ENCODE results near the gene STRADB.

The STRADB gene

DNA sequence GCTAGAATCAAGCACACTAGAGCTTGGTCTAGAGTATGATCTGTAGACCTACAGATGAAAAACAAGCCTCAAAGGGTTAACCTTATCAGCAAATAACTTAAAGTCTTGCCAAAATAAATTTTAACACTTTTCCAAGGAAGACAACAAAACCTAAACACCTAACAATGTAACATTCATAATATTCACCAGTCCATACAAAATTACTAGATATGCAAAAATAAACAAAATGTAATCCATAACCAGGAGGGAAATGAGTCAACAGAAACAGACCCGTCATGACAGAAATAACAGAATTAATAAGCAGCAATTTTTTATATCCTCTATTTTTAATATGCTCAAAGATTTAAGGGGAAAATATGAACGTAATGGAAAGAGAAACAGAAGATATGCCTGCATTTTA lies 36.4 kb upstream of the STRADB start:
- Histone ChIP-seq H4K12ac (ENCODE audit: low read depth, low read length) (no peak overlapping the region), H3K27ac (ENCODE audit: low read depth, low read length) (no peak overlapping the region), H3K4me2 (ENCODE audit: low read length) (no peak overlapping the region), H3K4ac (ENCODE audit: low read depth, low read length) (no peak overlapping the region), H3K4me1 (ENCODE audit: control insufficient read depth in 1 of 2, insufficient read depth in 2 of 2, low read length in 2 of 2) (peaks cover 0 to 3% of the 10 kb centered on the region in 2 experiments), H3K9me3 (ENCODE audit: insufficient read depth, low read depth, low read length) (no peaks in the 10 kb centered on the region), H3K79me2 (ENCODE audit: control insufficient read depth, insufficient read depth, low read length, poor library complexity) (no peaks in the 10 kb centered on the region), H3K36me3 (ENCODE audit: control insufficient read depth in 1 of 2, insufficient read depth in 2 of 2, low read length in 2 of 2) (peaks cover 0 to 2% of the 10 kb centered on the region in 2 experiments), H3K9ac (ENCODE audit: low read length) (no peak overlapping the region), H3K18ac (ENCODE audit: low read length) (no peak overlapping the region), H2AK5ac (ENCODE audit: low read length) (no peak overlapping the region), H4K8ac (ENCODE audit: low read depth, low read length) (no peak overlapping the region), H3K4me3 (ENCODE audit: low read depth, low read length) (no peak overlapping the region), H2AFZ (ENCODE audit: insufficient read depth, low read length, poor library complexity) (no peak overlapping the region), H2BK120ac (ENCODE audit: insufficient read depth, low read length, poor library complexity) (no peak overlapping the region), H3K23ac (ENCODE audit: low read length) (no peak overlapping the region), H3K14ac (ENCODE audit: low read length) (no peak overlapping the region), H3K79me1 (ENCODE audit: low read length) (no peaks in the 10 kb centered on the region), H2BK5ac (ENCODE audit: low read depth, low read length, poor library complexity) (no peak overlapping the region), H2BK12ac (ENCODE audit: low read length) (no peak overlapping the region), H3K27me3 (ENCODE audit: insufficient read depth, low read length) (no peaks in the 10 kb centered on the region), H4K91ac (ENCODE audit: low read depth, low read length) (no peak overlapping the region)
- DNase-seq: no peak
- WGBS (ENCODE audit: extremely low coverage, insufficient coverage, insufficient read length): no CpG with 5 or more reads among the region's 2 CpGs

DNA sequence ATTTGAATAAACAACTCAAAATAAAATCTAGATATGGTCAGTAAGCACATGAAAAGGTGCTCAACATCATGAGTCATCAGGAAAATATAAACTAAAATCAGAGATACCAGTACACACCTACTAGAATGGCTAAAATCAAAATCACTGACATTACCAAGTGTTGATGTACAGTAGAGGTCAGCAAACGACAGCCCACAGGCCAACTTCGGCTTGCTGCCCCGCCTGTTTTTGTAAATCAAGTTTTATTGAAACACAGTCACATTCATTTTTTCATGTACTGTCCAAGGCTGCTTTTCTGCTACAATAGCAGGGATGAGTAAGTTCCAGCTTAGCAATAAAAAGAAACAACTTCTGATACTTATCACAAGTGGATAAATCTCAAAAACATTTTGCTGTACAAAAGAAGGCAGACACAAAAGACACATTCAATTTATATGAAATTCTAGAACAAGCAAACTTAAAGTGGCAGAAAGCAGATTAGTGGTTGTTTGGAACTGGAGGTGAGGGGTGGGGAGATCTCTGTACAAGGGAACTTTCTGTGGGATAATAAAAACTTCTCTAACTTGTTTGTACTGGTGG lies 32.4 kb upstream of the STRADB start:
- Histone ChIP-seq H3K9me3 (ENCODE audit: insufficient read depth, low read depth, low read length) (no peaks in the 10 kb centered on the region), H4K91ac (ENCODE audit: low read depth, low read length) (no peak overlapping the region), H3K4me1 (ENCODE audit: control insufficient read depth in 1 of 2, insufficient read depth in 2 of 2, low read length in 2 of 2) (no peaks in the 10 kb centered on the region), H2BK12ac (ENCODE audit: low read length) (no peak overlapping the region), H2BK5ac (ENCODE audit: low read depth, low read length, poor library complexity) (no peak overlapping the region), H2BK120ac (ENCODE audit: insufficient read depth, low read length, poor library complexity) (no peak overlapping the region), H3K4me2 (ENCODE audit: low read length) (no peak overlapping the region), H3K4ac (ENCODE audit: low read depth, low read length) (no peak overlapping the region), H3K36me3 (ENCODE audit: control insufficient read depth in 1 of 2, insufficient read depth in 2 of 2, low read length in 2 of 2) (peaks cover 0 to 2% of the 10 kb centered on the region in 2 experiments), H4K8ac (ENCODE audit: low read depth, low read length) (no peak overlapping the region), H2AK5ac (ENCODE audit: low read length) (no peak overlapping the region), H3K4me3 (ENCODE audit: low read depth, low read length) (no peak overlapping the region), H3K79me1 (ENCODE audit: low read length) (no peaks in the 10 kb centered on the region), H3K9ac (ENCODE audit: low read length) (no peak overlapping the region), H3K27me3 (ENCODE audit: insufficient read depth, low read length) (no peaks in the 10 kb centered on the region), H4K12ac (ENCODE audit: low read depth, low read length) (no peak overlapping the region), H3K79me2 (ENCODE audit: control insufficient read depth, insufficient read depth, low read length, poor library complexity) (no peaks in the 10 kb centered on the region), H3K27ac (ENCODE audit: low read depth, low read length) (no peak overlapping the region), H2AFZ (ENCODE audit: insufficient read depth, low read length, poor library complexity) (no peak overlapping the region), H3K23ac (ENCODE audit: low read length) (no peak overlapping the region), H3K14ac (ENCODE audit: low read length) (no peak overlapping the region), H3K18ac (ENCODE audit: low read length) (no peak overlapping the region)
- no peak for DNase-seq
- whole genome bisulfite sequencing (ENCODE audit: extremely low coverage, insufficient coverage, insufficient read length): no CpG with 5 or more reads among the region's 3 CpGs

DNA sequence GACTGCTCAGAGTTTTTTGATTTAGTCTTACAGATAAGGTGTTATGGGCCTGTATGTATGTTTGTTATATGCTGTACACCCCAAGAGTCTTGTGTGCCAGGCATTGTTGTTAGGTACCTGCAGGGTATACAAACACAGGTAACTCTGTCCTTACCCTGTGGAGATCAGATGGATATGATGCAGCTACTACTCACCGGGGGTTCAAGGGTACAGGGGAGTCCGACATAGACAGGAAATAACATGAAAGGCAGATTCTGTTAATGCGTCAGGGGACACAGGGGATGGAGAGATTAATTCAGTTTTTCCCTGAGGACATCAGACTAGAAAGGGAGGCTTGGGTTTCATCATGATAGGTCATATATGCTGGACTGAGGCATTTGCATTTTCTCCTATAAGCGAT lies 31.6 kb upstream of the STRADB start:
- no peak overlapping the region for H2AK5ac ChIP-seq (ENCODE audit: low read length)
- no peak overlapping the region for H2AFZ ChIP-seq (ENCODE audit: insufficient read depth, low read length, poor library complexity)
- no peak overlapping the region for H2BK5ac ChIP-seq (ENCODE audit: low read depth, low read length, poor library complexity)
- no peak overlapping the region for H3K27ac ChIP-seq (ENCODE audit: low read depth, low read length)
- DNase-seq: no peak
- H3K18ac ChIP-seq (ENCODE audit: low read length): no peak overlapping the region
- no peaks in the 10 kb centered on the region for H3K9me3 ChIP-seq (ENCODE audit: insufficient read depth, low read depth, low read length)
- H3K36me3 ChIP-seq (ENCODE audit: control insufficient read depth in 1 of 2, insufficient read depth in 2 of 2, low read length in 2 of 2): peaks cover 0 to 2% of the 10 kb centered on the region in 2 experiments
- no CpG with 5 or more reads among the region's 4 CpGs for WGBS (ENCODE audit: extremely low coverage, insufficient coverage, insufficient read length)
- no peak overlapping the region for H4K8ac ChIP-seq (ENCODE audit: low read depth, low read length)
- no peak overlapping the region for H3K9ac ChIP-seq (ENCODE audit: low read length)
- H4K91ac ChIP-seq (ENCODE audit: low read depth, low read length): no peak overlapping the region
- H3K79me1 ChIP-seq (ENCODE audit: low read length): no peaks in the 10 kb centered on the region
- no peak overlapping the region for H3K14ac ChIP-seq (ENCODE audit: low read length)
- no peak overlapping the region for H4K12ac ChIP-seq (ENCODE audit: low read depth, low read length)
- H3K4me2 ChIP-seq (ENCODE audit: low read length): no peak overlapping the region
- H2BK120ac ChIP-seq (ENCODE audit: insufficient read depth, low read length, poor library complexity): no peak overlapping the region
- no peak overlapping the region for H3K4ac ChIP-seq (ENCODE audit: low read depth, low read length)
- no peak overlapping the region for H3K4me3 ChIP-seq (ENCODE audit: low read depth, low read length)
- no peaks in the 10 kb centered on the region for H3K4me1 ChIP-seq (ENCODE audit: control insufficient read depth in 1 of 2, insufficient read depth in 2 of 2, low read length in 2 of 2)
- H3K79me2 ChIP-seq (ENCODE audit: control insufficient read depth, insufficient read depth, low read length, poor library complexity): no peaks in the 10 kb centered on the region
- no peaks in the 10 kb centered on the region for H3K27me3 ChIP-seq (ENCODE audit: insufficient read depth, low read length)
- no peak overlapping the region for H2BK12ac ChIP-seq (ENCODE audit: low read length)
- no peak overlapping the region for H3K23ac ChIP-seq (ENCODE audit: low read length)

DNA sequence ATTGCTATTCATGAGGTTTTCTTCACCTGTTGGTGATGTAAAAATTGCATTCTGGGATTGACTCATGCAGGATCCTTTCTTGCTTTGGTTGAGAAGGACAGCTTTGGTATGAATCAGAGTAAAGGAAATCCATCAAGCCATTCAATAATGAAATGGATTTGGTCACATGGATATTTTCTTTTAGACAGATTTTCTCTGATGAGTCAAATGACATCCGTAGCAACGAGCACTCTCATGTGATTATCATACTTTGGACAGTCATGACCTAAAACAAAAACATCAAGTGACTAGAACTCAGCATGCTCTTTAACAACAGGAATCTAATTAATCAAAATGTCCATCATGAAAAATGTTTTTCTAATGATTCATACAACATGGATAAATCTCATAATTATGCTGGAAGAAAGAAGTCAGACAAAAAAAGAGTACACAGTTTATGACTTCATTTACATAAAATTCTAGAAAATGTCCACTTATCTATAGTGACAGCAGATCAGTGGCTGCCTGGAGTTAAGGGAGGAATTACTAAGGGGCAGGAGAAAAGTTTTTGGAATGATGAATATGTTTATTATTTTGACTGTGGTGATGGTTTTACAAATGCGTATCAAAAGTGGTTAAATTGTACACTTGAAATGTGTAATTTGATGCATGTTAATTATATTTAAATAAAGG lies 31.0 kb upstream of the STRADB start:
- no peak overlapping the region for H2BK5ac ChIP-seq (ENCODE audit: low read depth, low read length, poor library complexity)
- no peak overlapping the region for H2AFZ ChIP-seq (ENCODE audit: insufficient read depth, low read length, poor library complexity)
- H3K36me3 ChIP-seq (ENCODE audit: control insufficient read depth in 1 of 2, insufficient read depth in 2 of 2, low read length in 2 of 2): peaks cover 0 to 2% of the 10 kb centered on the region in 2 experiments
- H4K12ac ChIP-seq (ENCODE audit: low read depth, low read length): no peak overlapping the region
- H4K8ac ChIP-seq (ENCODE audit: low read depth, low read length): no peak overlapping the region
- H3K4me2 ChIP-seq (ENCODE audit: low read length): no peak overlapping the region
- no peak overlapping the region for H3K14ac ChIP-seq (ENCODE audit: low read length)
- no peak for DNase-seq
- no peaks in the 10 kb centered on the region for H3K27me3 ChIP-seq (ENCODE audit: insufficient read depth, low read length)
- H3K79me2 ChIP-seq (ENCODE audit: control insufficient read depth, insufficient read depth, low read length, poor library complexity): no peaks in the 10 kb centered on the region
- no peaks in the 10 kb centered on the region for H3K4me1 ChIP-seq (ENCODE audit: control insufficient read depth in 1 of 2, insufficient read depth in 2 of 2, low read length in 2 of 2)
- no peak overlapping the region for H3K23ac ChIP-seq (ENCODE audit: low read length)
- no peak overlapping the region for H3K9ac ChIP-seq (ENCODE audit: low read length)
- no peak overlapping the region for H3K18ac ChIP-seq (ENCODE audit: low read length)
- H2BK120ac ChIP-seq (ENCODE audit: insufficient read depth, low read length, poor library complexity): no peak overlapping the region
- no peak overlapping the region for H3K4ac ChIP-seq (ENCODE audit: low read depth, low read length)
- no peak overlapping the region for H2BK12ac ChIP-seq (ENCODE audit: low read length)
- no CpG with 5 or more reads among the region's 3 CpGs for WGBS (ENCODE audit: extremely low coverage, insufficient coverage, insufficient read length)
- H3K79me1 ChIP-seq (ENCODE audit: low read length): no peaks in the 10 kb centered on the region
- no peaks in the 10 kb centered on the region for H3K9me3 ChIP-seq (ENCODE audit: insufficient read depth, low read depth, low read length)
- H3K27ac ChIP-seq (ENCODE audit: low read depth, low read length): no peak overlapping the region
- H4K91ac ChIP-seq (ENCODE audit: low read depth, low read length): no peak overlapping the region
- no peak overlapping the region for H3K4me3 ChIP-seq (ENCODE audit: low read depth, low read length)
- no peak overlapping the region for H2AK5ac ChIP-seq (ENCODE audit: low read length)
